OCI-LY3 (cell line): ENCODE results near the gene GPR139.

Experiments used
- CTCF ChIP-seq: fragments of 200-600, 300-600 bp; sonication (generic); IDR thresholded peaks from 2 replicates; pipeline ENCODE4 v1.5.1; 2014; ENCODE audit warnings: antibody characterized with exemption, low read length, low read depth
- EZH2phosphoT487 ChIP-seq: fragments of 200-600 bp; shearing (Covaris generic); IDR thresholded peaks from 2 replicates; pipeline ENCODE4 v1.6.1; 2018; ENCODE audit warnings: antibody characterized with exemption, mixed run types, low read depth

GRCh38 chr16:20099375-20099774, 25.7 kb upstream of the GPR139 start:
- TF ChIP-seq CTCF, result no peak
- no peak for TF ChIP-seq EZH2phosphoT487
